HCT116 (cell line): ENCODE measurements around the gene TYMS. TPM values are rescaled to one million over a fixed set of nuclear protein-coding genes. Genes with fewer than 3 reads are reported as not detected.

ENCODE experiments used
- ATAC-seq: fragments of 200-7000 bp; cut with Tn5 transposase; 2 replicates; pipeline ENCODE4 v1.9.1; 2020; ENCODE audit warnings: mild to moderate bottlenecking, moderate library complexity
- BruUV-seq: library from RNA; stranded (reverse); fragments of 400-500 nt; replicated peaks from 2 replicates; lab custom pipeline; 2021; lab: Mats Ljungman, UMichigan
- CTCF ChIA-PET: fragments of 300-600 bp; sonication (Branson Sonifier 250); formaldehyde crosslinking; loops from one replicate; lab custom pipeline; 2021; ENCODE audit warnings: antibody characterized with exemption; lab: Charles Lee
- POLR2A ChIA-PET: fragments of 300-600, 350-600 bp; sonication (Branson Sonifier 250); formaldehyde crosslinking; loops from one replicate; lab custom pipeline; 2021; ENCODE audit warnings: antibody characterized with exemption; lab: Charles Lee
- RAD21 ChIA-PET, 2 experiments: fragments of 300-600 bp; sonication (Branson Sonifier 250); formaldehyde crosslinking; loops; one replicate each; lab custom pipeline; 2023; ENCODE audit warnings: low total read pairs in 2 of 2; ENCODE audit not compliant: uncharacterized antibody in 2 of 2, unreplicated experiment in 2 of 2, low non-redundant PET in 1 of 2; lab: Charles Lee
- DNase-seq: peaks from one replicate; pipeline ENCODE4 v3.0.0-alpha.2; 2010; ENCODE audit warnings: low read depth, low spot score
- H2AFZ ChIP-seq: fragments of 200-600 bp; shearing (Covaris generic), sonication (generic); 2 replicates; pipeline ENCODE4 v1.6.1; 2017; ENCODE audit warnings: low read depth, mixed run types, mixed read lengths, antibody characterized with exemption, low read length; ENCODE audit not compliant: poor library complexity, severe bottlenecking
- H3K27ac ChIP-seq: 2 replicates; pipeline ENCODE4 v1.5.1; 2012; ENCODE audit warnings: low read depth, low read length
- H3K27me3 ChIP-seq: fragments of 200-600 bp; sonication (generic); 2 replicates; pipeline ENCODE4 v1.6.1; 2016; ENCODE audit warnings: mixed run types, low read length, mixed read lengths; ENCODE audit not compliant: insufficient read depth
- H3K36me3 ChIP-seq, 2 experiments: fragments of 200-500 bp in 1 of 2; fragments of 200-600 bp in 1 of 2; sonication (Bioruptor generic) in 1 of 2; sonication (generic) in 1 of 2; 2 replicates each; pipeline versions ENCODE4 v1.5.1 to v1.6.1; 2014 to 2016; ENCODE audit warnings: low read length in 2 of 2, inconsistent platforms in 1 of 2, mixed read lengths in 1 of 2, mixed run types in 1 of 2; ENCODE audit not compliant: insufficient read depth in 2 of 2, control insufficient read depth in 1 of 2
- H3K4me1 ChIP-seq, 2 experiments: fragments of 200-600 bp in 1 of 2; sonication (generic) in 1 of 2; 2 replicates each; pipeline versions ENCODE4 v1.5.1 to v1.6.1; 2012 to 2017; ENCODE audit warnings: low read length in 2 of 2, inconsistent platforms in 1 of 2, mild to moderate bottlenecking in 1 of 2, mixed read lengths in 1 of 2, mixed run types in 1 of 2, moderate library complexity in 1 of 2; ENCODE audit not compliant: insufficient read depth in 2 of 2, control insufficient read depth in 1 of 2
- H3K4me2 ChIP-seq: fragments of 200-600 bp; sonication (generic); 2 replicates; pipeline ENCODE4 v1.6.1; 2017; ENCODE audit warnings: mixed run types, low read length, mixed read lengths
- H3K4me3 ChIP-seq, 2 experiments: fragments of 200-600 bp in 1 of 2; sonication (generic) in 1 of 2; replicated peaks in 1 of 2; 2 replicates each; pipeline ENCODE4 v1.5.1; 2011 to 2016; ENCODE audit warnings: low read length in 2 of 2, control low read depth in 1 of 2, low read depth in 1 of 2, mild to moderate bottlenecking in 1 of 2, mixed read lengths in 1 of 2, mixed run types in 1 of 2
- H3K79me2 ChIP-seq: fragments of 200-600 bp; sonication (generic); 2 replicates; pipeline ENCODE4 v1.6.1; 2017; ENCODE audit warnings: mild to moderate bottlenecking, mixed run types, low read length, moderate library complexity, mixed read lengths; ENCODE audit not compliant: insufficient read depth
- H3K9ac ChIP-seq: fragments of 200-600 bp; sonication (generic); 2 replicates; pipeline ENCODE4 v1.6.1; 2016; ENCODE audit warnings: low read length, mixed read lengths
- H3K9me2 ChIP-seq: fragments of 200-600 bp; sonication (generic), shearing (Covaris generic); 2 replicates; pipeline ENCODE4 v1.6.1; 2017; ENCODE audit warnings: mixed run types, mild to moderate bottlenecking, moderate library complexity; ENCODE audit not compliant: insufficient read depth
- H3K9me3 ChIP-seq, 2 experiments: fragments of 200-500 bp in 1 of 2; fragments of 200-600 bp in 1 of 2; sonication (Bioruptor generic) in 1 of 2; sonication (generic) in 1 of 2; 2 replicates each; pipeline ENCODE4 v1.6.1; 2014 to 2017; ENCODE audit warnings: low read length in 2 of 2, mixed read lengths in 2 of 2, inconsistent platforms in 1 of 2, low read depth in 1 of 2, mild to moderate bottlenecking in 1 of 2, mixed run types in 1 of 2, moderate library complexity in 1 of 2; ENCODE audit not compliant: control insufficient read depth in 1 of 2, insufficient read depth in 1 of 2
- H4K20me1 ChIP-seq: fragments of 200-600 bp; sonication (generic), shearing (Covaris generic); 2 replicates; pipeline ENCODE4 v1.6.1; 2017; ENCODE audit warnings: mixed run types, mild to moderate bottlenecking, moderate library complexity; ENCODE audit not compliant: insufficient read depth
- CBX3 ChIP-seq: IDR thresholded peaks from 2 replicates; pipeline ENCODE4 v1.6.1; 2012; ENCODE audit warnings: low read depth
- ELF1 ChIP-seq: IDR thresholded peaks from 2 replicates; pipeline ENCODE4 v1.6.1; 2012; ENCODE audit warnings: low read depth, borderline replicate concordance
- EZH2 ChIP-seq: fragments of 200-600 bp; sonication (generic); IDR thresholded peaks from 2 replicates; pipeline ENCODE4 v1.6.1; 2017; ENCODE audit warnings: antibody characterized with exemption, mixed run types
- EZH2phosphoT487 ChIP-seq: fragments of 200-600 bp; IDR thresholded peaks from 2 replicates; pipeline ENCODE4 v1.6.1; 2018; ENCODE audit warnings: antibody characterized with exemption, borderline replicate concordance
- FOSL1 ChIP-seq: IDR thresholded peaks from 2 replicates; pipeline ENCODE4 v1.6.1; 2012; ENCODE audit warnings: low read depth
- JUND ChIP-seq: IDR thresholded peaks from 2 replicates; pipeline ENCODE4 v1.6.1; 2012
- POLR2A ChIP-seq: IDR thresholded peaks from 2 replicates; pipeline ENCODE4 v1.7.0; 2011; ENCODE audit warnings: borderline replicate concordance; ENCODE audit not compliant: insufficient read depth, insufficient read length; ENCODE audit errors: extremely low read depth
- POLR2AphosphoS5 ChIP-seq: IDR thresholded peaks from 2 replicates; pipeline ENCODE4 v1.6.1; 2011; ENCODE audit warnings: mild to moderate bottlenecking, low read depth, low read length, moderate library complexity
- TCF7L2 ChIP-seq: IDR thresholded peaks from 2 replicates; pipeline ENCODE4 v1.7.0; 2011; ENCODE audit warnings: borderline replicate concordance, inconsistent platforms; ENCODE audit not compliant: insufficient read depth, insufficient read length; ENCODE audit errors: extremely low read depth
- YY1 ChIP-seq: IDR thresholded peaks from 2 replicates; pipeline ENCODE4 v1.6.1; 2011; ENCODE audit warnings: low read length, low read depth, moderate library complexity, mild to moderate bottlenecking; ENCODE audit not compliant: insufficient replicate concordance; ENCODE audit errors: extremely low read depth
- ZNF274 ChIP-seq: fragments of 200-500 bp; sonication (Bioruptor generic); IDR thresholded peaks from 2 replicates; pipeline ENCODE4 v1.6.1; 2014; ENCODE audit warnings: mild to moderate bottlenecking, low read depth, low read length, inconsistent platforms
- intact Hi-C: fragments of 100-400 bp; cut with micrococcal nuclease; formaldehyde crosslinking; loops from 2 replicates; pipeline ENCODE4 v1.10.0; 2022
- total RNA-seq: library from RNA; stranded (reverse); gene quantifications from one replicate; pipeline ENCODE4 v1.2.1, GENCODE V29; 2021; ENCODE audit not compliant: unreplicated experiment
- TF ChIP-seq, protein P1 (sequence below): IDR thresholded peaks from 2 replicates; pipeline ENCODE4 v1.6.1; 2011; ENCODE audit warnings: mild to moderate bottlenecking, low read length, moderate library complexity; ENCODE audit not compliant: insufficient replicate concordance; ENCODE audit errors: extremely low read depth
- TF ChIP-seq, protein P2 (sequence below): IDR thresholded peaks from 2 replicates; pipeline ENCODE4 v1.6.1; 2012
- TF ChIP-seq, protein P3 (sequence below): IDR thresholded peaks from 2 replicates; pipeline ENCODE4 v1.6.1; 2012
- TF ChIP-seq, protein P4 (sequence below), 3 experiments: fragments of 200-600 bp in 1 of 3; sonication (generic) in 1 of 3; IDR thresholded peaks in 2 of 3; conservative IDR thresholded peaks in 1 of 3; 2 replicates each; pipeline ENCODE4 v1.5.1; 2012 to 2017; ENCODE audit warnings: low read depth in 2 of 3, low read length in 2 of 3, antibody characterized with exemption in 1 of 3, borderline replicate concordance in 1 of 3, control low read depth in 1 of 3, mild to moderate bottlenecking in 1 of 3, mixed read lengths in 1 of 3, mixed run types in 1 of 3, moderate library complexity in 1 of 3; ENCODE audit not compliant: insufficient read depth in 1 of 3

TYMS gene
- total RNA-seq, 1 experiment from 2014 or later = 245 TPM

DNA sequence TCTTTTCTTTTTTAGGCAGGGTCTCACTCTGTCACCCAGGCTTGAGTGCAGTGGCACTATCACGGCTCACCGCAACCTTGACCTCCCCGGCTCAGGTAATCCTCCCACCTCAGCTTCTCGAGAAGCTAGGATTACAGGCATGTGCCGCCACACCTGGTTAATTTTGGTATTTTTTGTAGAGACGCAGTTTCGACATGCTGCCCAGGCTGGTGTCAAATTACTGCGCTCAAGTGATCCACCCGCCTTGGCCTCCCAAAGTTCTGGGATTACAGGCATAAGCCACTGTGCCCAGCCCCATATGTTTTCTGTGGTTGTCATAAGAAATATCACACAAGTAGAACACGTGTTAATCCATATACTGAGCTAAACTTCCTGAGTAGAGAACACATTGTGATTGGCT lies 40.3 kb downstream of the TYMS start (continued):
- TF ChIP-seq, protein P1, sequence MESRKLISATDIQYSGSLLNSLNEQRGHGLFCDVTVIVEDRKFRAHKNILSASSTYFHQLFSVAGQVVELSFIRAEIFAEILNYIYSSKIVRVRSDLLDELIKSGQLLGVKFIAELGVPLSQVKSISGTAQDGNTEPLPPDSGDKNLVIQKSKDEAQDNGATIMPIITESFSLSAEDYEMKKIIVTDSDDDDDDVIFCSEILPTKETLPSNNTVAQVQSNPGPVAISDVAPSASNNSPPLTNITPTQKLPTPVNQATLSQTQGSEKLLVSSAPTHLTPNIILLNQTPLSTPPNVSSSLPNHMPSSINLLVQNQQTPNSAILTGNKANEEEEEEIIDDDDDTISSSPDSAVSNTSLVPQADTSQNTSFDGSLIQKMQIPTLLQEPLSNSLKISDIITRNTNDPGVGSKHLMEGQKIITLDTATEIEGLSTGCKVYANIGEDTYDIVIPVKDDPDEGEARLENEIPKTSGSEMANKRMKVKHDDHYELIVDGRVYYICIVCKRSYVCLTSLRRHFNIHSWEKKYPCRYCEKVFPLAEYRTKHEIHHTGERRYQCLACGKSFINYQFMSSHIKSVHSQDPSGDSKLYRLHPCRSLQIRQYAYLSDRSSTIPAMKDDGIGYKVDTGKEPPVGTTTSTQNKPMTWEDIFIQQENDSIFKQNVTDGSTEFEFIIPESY = no peak
- TF ChIP-seq CBX3 (no peak), FOSL1 (no peak)
- TF ChIP-seq, protein P2, sequence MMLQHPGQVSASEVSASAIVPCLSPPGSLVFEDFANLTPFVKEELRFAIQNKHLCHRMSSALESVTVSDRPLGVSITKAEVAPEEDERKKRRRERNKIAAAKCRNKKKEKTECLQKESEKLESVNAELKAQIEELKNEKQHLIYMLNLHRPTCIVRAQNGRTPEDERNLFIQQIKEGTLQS = no peak

DNA sequence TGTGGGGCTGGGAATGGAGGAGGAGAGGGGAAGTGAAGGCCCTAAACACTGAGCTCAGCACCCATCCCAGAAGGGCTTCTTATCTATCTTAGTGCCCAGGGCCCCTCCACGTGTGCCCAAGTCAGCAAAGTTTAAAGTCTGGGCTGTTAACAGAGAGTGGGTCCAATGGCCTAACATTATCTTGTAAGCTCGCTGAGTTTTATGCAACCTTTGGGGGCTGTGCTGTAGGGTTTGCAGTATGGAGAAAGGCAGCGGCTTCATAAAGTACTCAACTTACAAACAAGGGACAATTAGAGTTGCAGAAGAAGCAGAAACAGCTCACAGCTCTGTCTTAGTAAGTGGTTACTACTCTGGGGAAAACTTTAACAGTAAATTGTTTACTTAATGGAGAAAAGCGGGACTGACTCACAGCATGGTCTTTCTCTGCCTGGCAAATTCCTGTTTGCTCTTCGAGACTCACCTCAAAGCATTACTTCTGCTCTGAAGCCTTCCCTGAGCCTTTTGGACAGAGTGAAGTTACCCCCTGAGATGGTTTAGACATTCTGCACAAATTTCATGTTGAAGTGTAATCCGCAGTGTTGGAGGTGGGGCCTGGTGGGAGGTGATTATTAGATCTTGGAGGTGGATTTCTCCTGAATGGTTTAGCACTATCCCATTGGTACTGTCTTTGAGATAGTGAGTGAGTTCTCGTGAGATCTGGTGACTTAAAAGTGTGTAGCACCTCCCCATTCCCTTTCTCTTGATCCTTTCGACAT lies 45.9 kb downstream of the TYMS start:
- BruUV-seq = no TSS peak
- no peak overlapping the region for H3K4me2 ChIP-seq
- intact Hi-C loops = no loop called here
- RAD21 ChIA-PET = no interaction called here
- peaks cover 18 to 20% of the 10 kb centered on the region in 2 experiments; a peak in 3 of 4 replicates for H3K36me3 ChIP-seq
- no peak overlapping the region for H3K9ac ChIP-seq
- no peak for DNase-seq
- H4K20me1 ChIP-seq = 0 out of 2 replicates have a peak, but pooled peaks cover 4% of the 10 kb centered on the region
- H2AFZ ChIP-seq = no peak overlapping the region
- POLR2A ChIA-PET = no interaction called here
- H3K27ac ChIP-seq = no peak overlapping the region
- H3K4me3 ChIP-seq = no peak overlapping the region
- H3K9me3 ChIP-seq = no peaks in the 10 kb centered on the region
- H3K79me2 ChIP-seq = peaks cover 74% of the 10 kb centered on the region
- H3K4me1 ChIP-seq = peaks cover 0 to under 1% of the 10 kb centered on the region in 2 experiments; a peak in 1 of 4 replicates
- H3K27me3 ChIP-seq = no peaks in the 10 kb centered on the region
- no peaks in the 10 kb centered on the region for H3K9me2 ChIP-seq
- peak; percentile 20; the same call in 1 of the 2 replicates for ATAC-seq
- CTCF ChIA-PET = no interaction called here
- TF ChIP-seq ZNF274 (no peak), TCF7L2 (no peak), EZH2phosphoT487 (no peak), YY1 (no peak), JUND (no peak), POLR2AphosphoS5 (no peak), EZH2 (no peak), ELF1 (no peak), FOSL1 (no peak), POLR2A (no peak)
- TF ChIP-seq, protein P3, sequence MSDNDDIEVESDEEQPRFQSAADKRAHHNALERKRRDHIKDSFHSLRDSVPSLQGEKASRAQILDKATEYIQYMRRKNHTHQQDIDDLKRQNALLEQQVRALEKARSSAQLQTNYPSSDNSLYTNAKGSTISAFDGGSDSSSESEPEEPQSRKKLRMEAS = no peak
- TF ChIP-seq, protein P4, sequence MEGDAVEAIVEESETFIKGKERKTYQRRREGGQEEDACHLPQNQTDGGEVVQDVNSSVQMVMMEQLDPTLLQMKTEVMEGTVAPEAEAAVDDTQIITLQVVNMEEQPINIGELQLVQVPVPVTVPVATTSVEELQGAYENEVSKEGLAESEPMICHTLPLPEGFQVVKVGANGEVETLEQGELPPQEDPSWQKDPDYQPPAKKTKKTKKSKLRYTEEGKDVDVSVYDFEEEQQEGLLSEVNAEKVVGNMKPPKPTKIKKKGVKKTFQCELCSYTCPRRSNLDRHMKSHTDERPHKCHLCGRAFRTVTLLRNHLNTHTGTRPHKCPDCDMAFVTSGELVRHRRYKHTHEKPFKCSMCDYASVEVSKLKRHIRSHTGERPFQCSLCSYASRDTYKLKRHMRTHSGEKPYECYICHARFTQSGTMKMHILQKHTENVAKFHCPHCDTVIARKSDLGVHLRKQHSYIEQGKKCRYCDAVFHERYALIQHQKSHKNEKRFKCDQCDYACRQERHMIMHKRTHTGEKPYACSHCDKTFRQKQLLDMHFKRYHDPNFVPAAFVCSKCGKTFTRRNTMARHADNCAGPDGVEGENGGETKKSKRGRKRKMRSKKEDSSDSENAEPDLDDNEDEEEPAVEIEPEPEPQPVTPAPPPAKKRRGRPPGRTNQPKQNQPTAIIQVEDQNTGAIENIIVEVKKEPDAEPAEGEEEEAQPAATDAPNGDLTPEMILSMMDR (IDR thresholded peaks at IDR 0.05 in 2 of 3, conservative IDR thresholded peaks at IDR 0.05 in 1 of 3; ENCODE audit: borderline replicate concordance in 1 of 3, insufficient read depth in 1 of 3, low read depth in 2 of 3, low read length in 2 of 3) = no peak
- TF ChIP-seq, protein P2 = no peak
